GM23248 (cell line): ENCODE data around the gene BCL6.

Experiments
- EZH2 ChIP-seq: fragments of 200-600 bp; sonication (generic); IDR thresholded peaks from 2 replicates; pipeline ENCODE4 v1.6.1; 2018; ENCODE audit warnings: antibody characterized with exemption, mild to moderate bottlenecking; ENCODE audit not compliant: insufficient read depth, poor library complexity, severe bottlenecking
- EZH2phosphoT487 ChIP-seq: fragments of 200-600 bp; sonication (generic); IDR thresholded peaks from 2 replicates; pipeline ENCODE4 v1.6.1; 2018; ENCODE audit warnings: antibody characterized with exemption, moderate library complexity, mild to moderate bottlenecking, low read depth; ENCODE audit not compliant: insufficient read depth

GRCh38 chr3:187709155-187709554 lies 36.1 kb downstream of the BCL6 start:
- TF ChIP-seq EZH2 = no peak
- TF ChIP-seq EZH2phosphoT487 = no peak
